Articular chondrocyte of knee joint (primary cell): ENCODE measurements around the gene RABL3. TPM values are rescaled to one million over a fixed set of nuclear protein-coding genes. Genes with fewer than 3 reads are reported as not detected.

ENCODE experiments used
- small RNA-seq: library from RNA; depleted of rRNA; stranded (forward); fragments of <200 nt; gene quantifications from one replicate; pipeline ENCODE3, GENCODE V24; 2012
- total RNA-seq: library from RNA; depleted of rRNA; stranded (reverse); fragments of >200 nt; gene quantifications from 2 replicates; pipeline ENCODE4 v1.2.3, GENCODE V29; 2012

RABL3 gene, protein sequence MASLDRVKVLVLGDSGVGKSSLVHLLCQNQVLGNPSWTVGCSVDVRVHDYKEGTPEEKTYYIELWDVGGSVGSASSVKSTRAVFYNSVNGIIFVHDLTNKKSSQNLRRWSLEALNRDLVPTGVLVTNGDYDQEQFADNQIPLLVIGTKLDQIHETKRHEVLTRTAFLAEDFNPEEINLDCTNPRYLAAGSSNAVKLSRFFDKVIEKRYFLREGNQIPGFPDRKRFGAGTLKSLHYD
- 15.3 and 17.9 TPM in 2 replicates for total RNA-seq

DNA sequence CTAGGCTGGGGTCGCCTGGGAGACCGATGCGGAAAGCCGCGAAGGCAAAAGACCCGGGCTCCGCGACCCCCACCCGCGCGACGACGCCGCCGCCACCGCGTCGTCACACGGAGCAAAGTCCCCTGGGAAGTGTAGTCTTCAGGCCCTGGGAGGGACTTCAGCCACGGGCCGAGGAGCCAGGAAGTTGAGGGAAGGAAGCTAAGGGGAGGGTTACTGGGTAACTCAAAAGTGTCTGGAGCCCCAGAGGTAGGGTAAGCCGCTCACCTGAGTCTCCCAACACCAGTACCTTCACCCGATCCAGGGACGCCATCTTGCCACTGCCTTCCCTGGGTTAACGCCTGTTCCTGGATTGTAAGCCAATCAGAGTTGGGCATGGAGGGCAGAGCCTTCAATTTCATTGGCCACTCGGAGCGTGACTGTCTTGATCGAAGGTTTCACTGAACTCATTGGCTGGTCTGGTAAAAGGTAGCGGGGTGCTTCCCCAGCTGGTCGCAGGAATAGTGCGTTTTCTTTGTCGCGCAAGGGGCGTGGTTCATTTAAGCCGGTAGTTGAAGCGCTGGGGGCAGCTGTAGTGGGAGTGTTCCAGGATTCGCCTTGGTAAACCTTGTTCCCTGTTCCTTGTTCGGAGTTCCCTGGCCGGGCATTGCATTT is at the start of gene RABL3, which contains the start of gene GTF2E1:
Gene RABL3, minus strand, starts transcription at position 319 of the 651 bp plus-strand sequence. Its CDS starts 9 bp downstream, at position 310.
Gene GTF2E1, plus strand, starts transcription at position 547 of the 651 bp plus-strand sequence. CDS start 7,809 bp downstream, outside the sequence.

DNA sequence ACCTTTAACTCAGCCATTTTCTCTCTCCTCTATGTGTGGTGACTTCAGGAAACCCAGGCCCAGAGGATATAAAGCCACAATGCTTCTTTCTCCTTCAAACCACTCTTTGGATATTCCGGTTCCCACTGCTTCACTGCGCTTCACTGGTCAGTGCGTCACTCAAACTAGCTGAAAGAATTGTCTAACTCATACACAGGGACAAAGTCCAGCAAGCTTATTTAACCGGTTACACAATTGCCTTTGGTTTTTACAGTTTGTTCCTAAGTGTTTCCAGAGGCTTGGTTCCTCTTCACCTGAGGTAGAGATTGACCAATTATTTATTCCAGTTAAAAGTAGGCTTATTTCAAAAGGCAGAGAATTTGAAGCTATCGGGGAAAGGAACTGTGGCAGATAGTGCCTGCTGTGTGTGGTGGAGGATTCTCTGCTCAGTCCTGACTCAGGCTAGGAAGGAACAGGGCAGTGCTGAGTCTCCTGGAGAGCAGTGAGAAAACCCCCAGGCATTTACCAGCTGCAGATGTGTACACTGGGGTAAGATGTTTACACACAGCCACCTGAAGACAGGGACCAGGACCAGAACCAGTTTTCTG is 60.1 kb downstream of the RABL3 start, which contains the start of gene HGD:
Gene HGD, minus strand, starts transcription at position 145 of the 587 bp plus-strand sequence. Its CDS starts 128 bp downstream, at position 17.

Small RNA genes lying within 50 kb of the gene (small RNA-seq; reads per million reads assigned to genes)
- gene MTCO1P29 (not detected), gene MTCO2P29 (not detected)

Other genes with a start within 250 kb of the RABL3 start
- 54.0 TPM in 2 replicates for gene NDUFB4, start 146.2 kb downstream of the RABL3 start, total RNA-seq
- 0.13 and 0.22 TPM in 2 replicates for gene HGD, start 60.3 kb downstream of the RABL3 start, total RNA-seq
- 10.6 and 12.4 TPM in 2 replicates for gene GTF2E1, start 228 bp upstream of the RABL3 start, total RNA-seq
- not detected in 2 replicates for gene STXBP5L, start 165.7 kb upstream of the RABL3 start, total RNA-seq